Central memory CD8-positive, alpha-beta T cell (primary cell): Measurements from ENCODE around the gene LRRC63.
"Not testable (repeated sequence)": the region's sequence is repeated elsewhere in the genome, so short reads cannot be mapped to it uniquely, and the experiment has no call there.

ENCODE experiments used
- ATAC-seq: fragments of 150-1000 bp; cut with Tn5 transposase; replicated peaks from 2 replicates; pipeline ENCODE4 v1.10.0; 2022; ENCODE audit warnings: mild to moderate bottlenecking, moderate FRiP score, moderate number of reproducible peaks; ENCODE audit not compliant: poor library complexity, severe bottlenecking; ENCODE audit errors: extremely low read depth
- DNase-seq, 2 donors: peaks; one replicate each; pipeline ENCODE4 v3.0.0; 2021; ENCODE audit warnings: low spot score in 2 of 2
- H3K27ac Mint-ChIP-seq: one replicate; pipeline ENCODE4 v1.8.0; 2022; ENCODE audit warnings: low read depth, mild to moderate bottlenecking, moderate library complexity, mixed read lengths
- H3K27me3 Mint-ChIP-seq: one replicate; pipeline ENCODE4 v1.8.0; 2022; ENCODE audit warnings: mixed read lengths
- H3K36me3 Mint-ChIP-seq: one replicate; pipeline ENCODE4 v1.8.0; 2022; ENCODE audit warnings: mild to moderate bottlenecking, moderate library complexity, mixed read lengths; ENCODE audit not compliant: insufficient read depth
- H3K4me1 Mint-ChIP-seq: one replicate; pipeline ENCODE4 v1.8.0; 2022; ENCODE audit warnings: mixed read lengths
- H3K4me3 Mint-ChIP-seq: one replicate; pipeline ENCODE4 v1.8.0; 2022; ENCODE audit warnings: mild to moderate bottlenecking, moderate library complexity, mixed read lengths
- H3K9me3 Mint-ChIP-seq: one replicate; pipeline ENCODE4 v1.8.0; 2022; ENCODE audit warnings: mixed read lengths

Gene LRRC63, protein sequence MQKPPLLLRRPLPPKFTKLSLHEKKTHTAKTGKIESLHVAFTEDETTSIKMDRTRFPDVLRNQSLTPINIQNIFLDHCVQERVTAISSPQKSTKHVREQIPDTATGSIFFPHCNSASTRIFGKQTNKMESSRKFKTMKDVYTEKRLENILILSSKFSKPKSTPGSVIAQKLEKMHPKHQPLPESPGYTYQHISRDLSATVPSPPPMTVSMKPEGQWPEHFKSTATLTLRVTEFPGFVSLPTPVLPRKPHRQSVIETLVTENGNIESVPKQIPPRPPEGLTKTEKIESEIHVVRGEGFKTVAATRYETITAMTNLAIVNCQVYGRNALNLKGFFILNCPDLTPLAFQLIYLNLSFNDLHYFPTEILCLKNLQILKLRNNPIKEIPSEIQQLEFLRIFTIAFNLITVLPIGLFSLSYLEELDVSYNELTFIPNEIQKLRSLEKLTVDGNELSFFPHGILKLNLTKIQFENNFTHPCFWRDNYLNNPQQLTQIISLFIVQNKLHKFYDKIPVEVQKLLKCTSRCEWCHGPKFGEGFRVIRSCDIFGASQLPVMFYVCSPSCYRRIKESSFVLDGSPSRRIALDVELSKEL

DNA sequence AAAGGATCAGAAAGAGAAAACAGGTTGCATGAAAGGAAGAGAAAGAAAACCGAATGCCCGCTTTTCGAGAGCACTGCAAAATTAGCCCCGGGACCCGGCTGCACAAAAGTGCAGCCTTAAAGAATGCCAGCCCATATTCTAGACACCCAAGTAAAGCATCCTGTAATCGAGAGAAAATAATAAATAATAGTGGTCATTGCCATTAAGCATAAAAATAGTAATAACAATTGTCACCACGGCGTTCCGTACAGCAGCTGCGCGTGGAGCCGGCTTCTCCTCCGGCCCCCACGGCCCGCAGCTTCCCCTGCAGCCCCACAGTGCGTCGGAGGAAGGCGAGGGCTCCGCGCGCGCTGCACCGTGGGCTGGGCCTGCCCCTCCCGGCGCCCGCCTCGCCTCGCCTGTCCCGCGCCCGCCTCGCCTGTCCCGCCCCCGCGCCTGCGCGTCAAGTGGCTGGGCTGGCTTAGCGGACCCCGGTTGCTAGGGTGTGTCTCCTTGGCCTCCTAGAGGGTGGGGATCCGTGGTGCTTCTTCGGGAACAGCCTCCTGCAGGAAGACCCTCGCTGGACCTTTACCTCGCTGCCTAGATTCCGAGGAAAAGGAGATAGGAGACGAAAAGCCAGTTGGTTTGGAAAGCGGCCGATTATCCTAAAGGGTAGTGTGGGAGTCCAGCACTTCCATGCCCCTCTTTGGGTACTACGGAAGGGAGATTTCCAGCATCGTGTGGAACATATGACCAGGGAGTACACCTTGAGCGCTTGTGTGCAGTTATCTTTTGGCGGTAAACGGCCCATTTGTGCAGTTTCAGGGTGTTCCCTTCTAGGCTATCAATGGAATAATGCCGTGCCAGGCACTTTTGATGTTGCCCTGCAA lies at the start of gene LRRC63:
Gene LRRC63, plus strand, starts transcription at position 446 of the 869 bp plus-strand sequence. CDS start 1,107 bp downstream, outside the sequence.
- H3K4me3 Mint-ChIP-seq = peak within 1 kb of the TSS; percentile 85
- ATAC-seq = peak; percentile 97
- H3K4me1 Mint-ChIP-seq = peaks cover 18% of the 10 kb centered on the region

DNA sequence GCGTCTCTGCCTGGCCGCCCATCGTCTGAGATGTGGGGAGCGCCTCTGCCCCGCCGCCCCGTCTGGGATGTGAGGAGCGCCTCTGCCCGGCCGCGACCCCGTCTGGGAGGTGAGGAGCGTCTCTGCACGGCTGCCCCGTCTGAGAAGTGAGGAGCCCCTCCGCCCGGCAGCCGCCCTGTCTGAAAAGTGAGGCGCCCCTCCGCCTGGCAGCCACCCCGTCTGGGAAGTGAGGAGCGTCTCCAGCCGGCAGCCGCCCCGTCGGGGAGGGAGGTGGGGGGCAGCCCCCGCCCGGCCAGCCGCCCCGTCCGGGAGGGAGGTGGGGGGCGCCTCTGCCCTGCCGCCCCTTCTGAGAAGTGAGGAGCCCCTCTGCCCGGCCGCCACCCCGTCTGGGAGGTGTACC lies 49.0 kb upstream of the LRRC63 start:
- ATAC-seq, H3K9me3 Mint-ChIP-seq, H3K27me3 Mint-ChIP-seq, DNase-seq: not testable (repeated sequence)
- Mint-ChIP-seq H3K4me1 (peaks cover 71% of the 10 kb centered on the region), H3K27ac (peak overlapping the region; percentile 89), H3K4me3 (peak overlapping the region; percentile 65), H3K36me3 (peaks cover 52% of the 10 kb centered on the region)

More for the DNA sequence above, at the start of gene LRRC63:
- H3K27ac Mint-ChIP-seq = peak within 1 kb of the TSS; percentile 90
- no peaks in the 10 kb centered on the region for H3K9me3 Mint-ChIP-seq
- peak; percentile 70 to 71 for DNase-seq
- peaks cover 4% of the 10 kb centered on the region for H3K36me3 Mint-ChIP-seq
- no peaks in the 10 kb centered on the region for H3K27me3 Mint-ChIP-seq

DNA sequence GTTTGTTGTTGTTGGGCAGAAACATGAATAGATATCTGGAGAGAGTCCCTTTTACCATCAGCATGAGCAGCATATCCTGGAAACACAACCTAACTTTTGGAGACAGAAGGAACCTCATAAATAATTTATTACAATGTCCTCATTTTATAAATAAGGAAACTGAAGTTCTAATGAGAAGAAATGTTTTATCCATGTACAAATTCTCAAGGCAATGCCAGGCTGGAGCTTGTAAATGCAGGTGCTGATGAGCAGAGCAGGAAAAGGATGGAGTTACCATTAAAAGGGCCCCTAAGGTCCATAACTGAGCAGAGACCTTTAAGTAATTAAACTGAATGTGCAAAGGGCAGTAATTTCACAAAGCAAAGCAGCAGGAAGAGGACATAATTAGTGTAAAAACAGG lies 47.1 kb upstream of the LRRC63 start:
- H3K27me3 Mint-ChIP-seq = no peaks in the 10 kb centered on the region
- H3K4me1 Mint-ChIP-seq = peaks cover 79% of the 10 kb centered on the region
- no peak for ATAC-seq
- H3K27ac Mint-ChIP-seq = peak overlapping the region; percentile 89
- H3K9me3 Mint-ChIP-seq = no peaks in the 10 kb centered on the region
- no peak for DNase-seq
- peaks cover 45% of the 10 kb centered on the region for H3K36me3 Mint-ChIP-seq
- H3K4me3 Mint-ChIP-seq = peak overlapping the region; percentile 73

DNA sequence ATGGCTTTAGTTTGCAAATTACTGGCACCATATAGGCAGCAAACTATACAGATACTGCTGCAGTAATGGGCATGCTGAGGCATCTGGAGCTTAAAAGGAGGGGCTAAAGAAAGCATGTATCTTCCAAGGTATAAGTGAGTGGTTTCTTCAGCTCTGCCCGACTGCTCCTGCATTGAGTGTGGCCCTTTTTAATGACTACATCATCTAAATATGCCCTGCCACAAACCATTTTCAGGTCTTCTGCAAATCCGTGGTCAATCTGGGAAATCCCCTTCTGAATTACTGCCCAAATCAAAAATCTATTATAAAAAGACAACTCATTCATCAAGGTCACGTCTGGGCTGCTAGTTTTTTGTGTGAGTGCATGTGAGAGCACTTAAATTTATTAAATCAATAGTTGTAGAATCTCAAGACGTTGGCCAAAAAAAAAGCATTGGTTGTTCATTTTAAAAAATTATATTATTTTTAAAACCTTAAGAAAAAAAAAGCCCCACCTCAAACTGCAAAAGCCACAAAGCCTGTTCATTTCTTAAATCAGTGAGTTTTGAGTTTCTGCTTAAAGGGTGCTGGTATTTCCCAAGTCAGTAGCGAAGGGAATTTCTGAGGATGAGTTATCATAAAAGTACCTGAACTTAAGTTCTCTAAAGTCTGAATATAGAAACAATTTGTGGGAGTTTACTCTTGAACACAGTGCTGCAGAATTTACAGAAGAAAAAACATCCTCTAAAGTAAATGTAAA lies 46.1 kb upstream of the LRRC63 start:
- peak overlapping the region; percentile 73 for H3K4me3 Mint-ChIP-seq
- DNase-seq = no peak
- no peaks in the 10 kb centered on the region for H3K27me3 Mint-ChIP-seq
- ATAC-seq = peak; percentile 38
- peaks cover 42% of the 10 kb centered on the region for H3K36me3 Mint-ChIP-seq
- peak overlapping the region; percentile 69 for H3K27ac Mint-ChIP-seq
- no peaks in the 10 kb centered on the region for H3K9me3 Mint-ChIP-seq
- H3K4me1 Mint-ChIP-seq = peaks cover 79% of the 10 kb centered on the region

DNA sequence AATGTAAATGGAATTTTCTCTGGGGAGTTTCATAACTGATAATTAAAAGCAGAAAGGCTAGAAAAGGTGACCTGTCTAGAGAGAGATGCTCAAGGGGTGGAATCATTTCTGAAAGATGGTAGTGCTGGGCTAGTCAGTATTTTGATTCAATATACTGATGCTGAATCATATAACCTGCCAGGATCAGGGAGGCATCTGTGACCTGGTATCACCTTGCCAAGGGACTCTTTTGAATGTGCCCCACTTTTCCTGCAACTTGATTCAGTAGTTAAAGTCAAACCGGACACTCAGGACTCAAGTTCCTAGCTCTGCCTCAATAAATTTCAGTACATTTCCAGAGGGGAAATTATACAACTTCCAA lies 45.5 kb upstream of the LRRC63 start:
- H3K36me3 Mint-ChIP-seq = peaks cover 43% of the 10 kb centered on the region

DNA sequence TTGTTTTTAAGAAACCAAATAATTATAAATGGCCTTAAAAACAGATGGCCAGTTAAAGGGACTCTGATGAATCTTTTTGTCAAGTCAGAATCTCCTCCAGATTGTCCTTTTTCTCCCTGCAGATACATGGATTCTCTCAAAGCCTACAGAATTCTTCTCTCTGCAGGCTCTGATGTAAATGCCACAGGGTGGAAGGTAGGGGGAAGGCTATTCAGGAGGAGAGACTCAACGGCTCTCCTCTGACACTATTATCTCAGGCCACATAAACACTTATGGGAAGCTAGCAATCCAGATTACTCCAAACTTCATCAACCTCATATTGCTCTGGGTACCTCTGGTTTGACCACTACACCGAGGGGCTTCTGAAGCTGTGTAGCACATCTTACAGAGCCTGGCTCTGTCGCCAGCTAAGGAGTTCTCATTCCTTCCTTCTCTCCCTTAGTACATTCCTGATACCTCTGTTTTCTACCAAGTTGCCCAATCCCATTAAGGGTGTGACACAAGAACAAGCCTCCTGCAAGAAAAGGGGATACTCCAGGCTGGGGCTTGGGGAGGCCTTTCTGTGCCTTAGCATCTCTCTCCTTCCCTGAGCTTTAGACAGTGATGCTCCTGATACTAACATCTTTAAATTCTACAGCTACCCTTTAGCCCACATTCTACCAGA lies 44.6 kb upstream of the LRRC63 start:
- H3K9me3 Mint-ChIP-seq = no peaks in the 10 kb centered on the region
- ATAC-seq = no peak
- DNase-seq = no peak
- peaks cover 80% of the 10 kb centered on the region for H3K4me1 Mint-ChIP-seq
- H3K27ac Mint-ChIP-seq = peak overlapping the region; percentile 97
- peak overlapping the region; percentile 73 for H3K4me3 Mint-ChIP-seq
- H3K36me3 Mint-ChIP-seq = peaks cover 45% of the 10 kb centered on the region
- H3K27me3 Mint-ChIP-seq = no peaks in the 10 kb centered on the region

More for the DNA sequence above, 45.5 kb upstream of the LRRC63 start:
- no peak for DNase-seq
- Mint-ChIP-seq H3K4me3 (peak overlapping the region; percentile 73), H3K27me3 (no peaks in the 10 kb centered on the region), H3K9me3 (no peaks in the 10 kb centered on the region), H3K4me1 (peaks cover 79% of the 10 kb centered on the region), H3K27ac (peak overlapping the region; percentile 69)
- no peak for ATAC-seq

DNA sequence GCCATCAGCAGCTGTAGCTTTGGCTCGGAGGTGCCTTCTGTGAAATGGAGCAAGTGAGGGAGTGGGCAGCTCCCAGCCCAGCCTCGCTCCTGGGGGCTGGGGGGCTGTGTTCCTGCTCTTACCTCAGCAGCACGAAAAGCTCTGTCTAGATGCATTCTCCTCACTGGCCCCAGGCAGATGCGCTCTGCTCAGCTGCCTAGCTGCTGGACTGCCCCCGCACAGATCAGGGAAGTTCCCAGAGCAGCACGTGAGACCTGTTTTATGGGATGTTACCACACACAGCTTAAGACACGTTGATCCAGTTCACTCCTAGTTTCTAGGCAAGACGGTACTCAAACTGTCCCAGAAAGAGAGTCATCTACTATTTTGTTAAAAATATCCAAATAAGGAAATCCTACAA lies 43.4 kb upstream of the LRRC63 start:
- DNase-seq = no peak
- H3K27ac Mint-ChIP-seq = peak overlapping the region; percentile 97
- peak overlapping the region; percentile 73 for H3K4me3 Mint-ChIP-seq
- no peaks in the 10 kb centered on the region for H3K27me3 Mint-ChIP-seq
- peak; percentile 7 for ATAC-seq
- H3K36me3 Mint-ChIP-seq = peaks cover 46% of the 10 kb centered on the region
- H3K4me1 Mint-ChIP-seq = peaks cover 93% of the 10 kb centered on the region
- H3K9me3 Mint-ChIP-seq = no peaks in the 10 kb centered on the region

DNA sequence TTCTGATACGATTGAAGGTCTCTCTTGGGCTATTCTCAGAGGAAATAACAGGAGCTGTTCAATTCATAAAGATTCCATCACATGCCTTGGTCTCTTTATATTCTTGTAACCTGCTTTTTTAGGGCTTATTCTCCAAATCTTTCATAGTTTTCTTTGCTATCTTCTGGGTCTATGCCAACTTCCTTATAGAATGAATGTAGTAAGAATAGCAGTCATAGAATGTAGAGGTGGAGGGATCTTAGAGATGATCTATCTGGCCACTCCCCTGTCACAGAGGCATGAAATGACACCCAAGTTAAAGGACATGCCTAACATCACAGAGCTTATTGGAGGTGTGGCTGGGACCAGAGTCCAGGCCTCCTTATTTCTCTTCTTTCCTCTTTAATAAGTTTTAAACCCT lies 42.9 kb upstream of the LRRC63 start:
- ATAC-seq = no peak
- H3K9me3 Mint-ChIP-seq = no peaks in the 10 kb centered on the region
- no peaks in the 10 kb centered on the region for H3K27me3 Mint-ChIP-seq
- H3K4me3 Mint-ChIP-seq = peak overlapping the region; percentile 73
- H3K27ac Mint-ChIP-seq = peak overlapping the region; percentile 97
- peaks cover 49% of the 10 kb centered on the region for H3K36me3 Mint-ChIP-seq
- DNase-seq = no peak
- peaks cover 96% of the 10 kb centered on the region for H3K4me1 Mint-ChIP-seq

DNA sequence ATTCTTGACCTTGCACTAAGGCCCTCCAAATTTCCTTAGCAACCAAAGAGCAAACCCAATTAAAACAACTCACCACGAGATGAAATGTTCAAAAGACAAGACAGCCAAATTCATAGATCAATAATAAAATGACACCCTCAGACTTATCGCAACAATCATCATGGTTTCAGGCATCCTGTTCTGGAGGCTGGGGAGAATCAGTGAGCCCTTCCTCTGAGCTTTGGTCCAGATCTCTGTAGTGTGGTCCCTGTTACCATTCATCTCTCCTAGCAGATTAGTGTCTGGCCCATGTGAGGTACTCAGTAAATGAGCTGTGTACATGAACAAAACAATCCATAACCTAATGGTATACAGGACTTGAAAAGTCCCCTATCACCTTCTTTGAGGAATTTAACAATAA lies 42.0 kb upstream of the LRRC63 start:
- peak overlapping the region; percentile 73 for H3K4me3 Mint-ChIP-seq
- H3K36me3 Mint-ChIP-seq = peaks cover 53% of the 10 kb centered on the region
- H3K27ac Mint-ChIP-seq = peak overlapping the region; percentile 97
- H3K27me3 Mint-ChIP-seq = no peaks in the 10 kb centered on the region
- DNase-seq (no peak), ATAC-seq (no peak)
- no peaks in the 10 kb centered on the region for H3K9me3 Mint-ChIP-seq
- H3K4me1 Mint-ChIP-seq = peaks cover 95% of the 10 kb centered on the region

DNA sequence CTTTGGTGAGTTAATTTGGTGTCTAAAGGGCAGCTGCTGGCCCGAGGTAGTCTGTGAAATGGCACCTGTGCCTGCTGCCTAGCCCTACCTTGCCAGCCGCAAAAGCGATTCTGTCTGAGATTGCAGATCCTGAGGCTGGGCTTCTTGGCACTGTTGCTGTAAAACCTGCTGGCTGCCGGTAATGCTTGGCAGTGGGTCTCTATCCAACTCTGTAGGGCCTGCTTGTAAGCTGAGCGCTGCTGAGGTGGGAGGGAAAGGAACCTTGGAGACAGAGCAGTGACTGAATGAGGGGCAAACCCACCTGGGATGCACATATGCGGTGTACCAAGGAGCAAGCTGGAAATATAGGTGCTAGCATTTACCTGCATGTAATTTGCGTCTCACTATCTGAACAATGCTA lies 41.5 kb upstream of the LRRC63 start:
- peak overlapping the region; percentile 97 for H3K27ac Mint-ChIP-seq
- peaks cover 52% of the 10 kb centered on the region for H3K36me3 Mint-ChIP-seq
- H3K4me3 Mint-ChIP-seq = peak overlapping the region; percentile 73
- DNase-seq = no peak
- H3K9me3 Mint-ChIP-seq = no peaks in the 10 kb centered on the region
- H3K4me1 Mint-ChIP-seq = peaks cover 97% of the 10 kb centered on the region
- ATAC-seq = no peak
- H3K27me3 Mint-ChIP-seq = no peaks in the 10 kb centered on the region

DNA sequence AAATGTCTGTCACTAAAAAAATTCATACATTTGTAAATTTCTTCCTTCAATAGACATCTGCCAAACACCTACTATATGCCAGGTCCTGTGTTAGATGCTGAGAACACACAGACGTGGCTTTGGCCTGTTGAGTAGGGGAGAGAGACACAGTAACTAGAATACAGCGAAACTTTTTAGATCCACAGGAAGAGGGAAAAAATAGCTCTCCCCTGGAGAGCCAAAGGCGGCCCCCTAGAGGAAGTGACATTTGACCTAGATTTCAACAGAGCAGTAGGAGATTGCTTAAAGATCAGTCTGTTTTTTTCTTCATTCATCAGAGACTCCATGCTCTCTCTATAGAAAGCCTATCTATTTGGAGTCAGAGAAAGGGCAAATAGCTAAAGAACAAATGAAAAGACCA lies 41.0 kb upstream of the LRRC63 start:
- Mint-ChIP-seq H3K9me3 (no peaks in the 10 kb centered on the region), H3K27ac (peak overlapping the region; percentile 97), H3K36me3 (peaks cover 50% of the 10 kb centered on the region), H3K27me3 (no peaks in the 10 kb centered on the region), H3K4me1 (peaks cover 97% of the 10 kb centered on the region), H3K4me3 (peak overlapping the region; percentile 73)
- peak; percentile 16 for ATAC-seq
- no peak for DNase-seq
